Pancreas (tissue), 10 donors: Measurements from ENCODE around the gene DIAPH3. TPM values are rescaled to one million over a fixed set of nuclear protein-coding genes. Genes with fewer than 3 reads are reported as not detected.

Experiments used
- ATAC-seq, 4 donors: fragments of 200-7000 bp; cut with Tn5 transposase; one replicate each; pipeline versions ENCODE4 v1.8.0 to v1.9.1; 2020; ENCODE audit warnings: mild to moderate bottlenecking in 4 of 4, moderate library complexity in 4 of 4
- DNase-seq, 6 donors: peaks; one replicate each; pipeline ENCODE4 v3.0.0-alpha.2; 2020
- FAIRE-seq: peaks from 2 replicates; lab custom pipeline; 2012; peaks lifted over from hg19 to GRCh38; lab: Jason Lieb, UNC
- H3K27ac ChIP-seq, 4 donors: fragments of 200-600 bp; sonication (generic); 1 replicate in 3 of 4; 2 replicates in 1 of 4; pipeline versions ENCODE4 v1.5.0 to v1.8.0; 2020
- H3K27me3 ChIP-seq, 4 donors: fragments of 200-600 bp; one replicate each; pipeline ENCODE4 v1.8.0; 2021
- H3K36me3 ChIP-seq, 3 donors: fragments of 200-600 bp; sonication (generic) in 1 of 3; one replicate each; pipeline versions ENCODE4 v1.5.0 to v1.8.0; 2020 to 2021
- H3K4me1 ChIP-seq, 3 donors: fragments of 200-600 bp; one replicate each; pipeline ENCODE4 v1.8.0; 2021
- H3K4me3 ChIP-seq, 4 donors: fragments of 200-600 bp; sonication (generic) in 2 of 4; one replicate each; pipeline versions ENCODE4 v1.5.0 to v1.8.0; 2020 to 2021
- H3K9me3 ChIP-seq, 4 donors: fragments of 200-600 bp; one replicate each; pipeline ENCODE4 v1.8.0; 2021
- CTCF ChIP-seq, 4 donors: fragments of 200-600 bp; sonication (generic) in 3 of 4; IDR thresholded peaks; one replicate each; pipeline versions ENCODE4 v1.5.0 to v1.8.0; 2021; ENCODE audit warnings: antibody characterized with exemption in 4 of 4
- WGBS, 2 donors: extraction: QIAGEN DNeasy Blood & Tissue Kit; methylation state at CpG; one replicate each; pipeline ENCODE4 v1.1.7; 2013; 5-methylcytosine and 5-hydroxymethylcytosine counted together
- intact Hi-C, 3 donors: fragments of 100-400 bp; cut with DNase I; formaldehyde crosslinking; loops; one replicate each; pipeline versions ENCODE4 v1.11.1 to v1.14.2; 2022
- polyA plus RNA-seq, 2 donors: library from polyadenylated mRNA; stranded (reverse); fragments of 200-250 nt; gene quantifications; one replicate each; pipeline ENCODE4 v1.2.3, GENCODE V29; 2013
- total RNA-seq, 6 donors: library from RNA; stranded (reverse); fragmentation: NEBNext Ultra II Directional in 4 of 6; extraction: Animal tissue kit (Norgen Biotek cat#: 25700) in 4 of 6; gene quantifications; one replicate each; pipeline versions ENCODE4 v1.2.1 to v1.2.4, GENCODE V29; 2021 to 2023
- donor health status: healthy with polysubstance abuse.
- donor health status: DM: no; HTN: no; CAD: no; lungs with moderate emphysema.
- donor health status: DM: no; HTN: no; CAD: no.
- donor health status: control.
- donor health status: control.
- donor health status: Bipolar disorder and iron deficiency.
- donor health status: DM: yes; HTN: yes; CAD: no.
- donor health status: DM: no; HTN: no; CAD: no.
- donor health status: DM: no; HTN: no; CAD: no.
- donor health status: DM: yes; HTN: yes; CAD: no.

Gene DIAPH3
- total and polyA plus RNA-seq, 8 donors: 0.12 to 1.3 (median 0.42) TPM; not detected in 1

GRCh38 chr13:59691501-59692066 is 472.1 kb downstream of the DIAPH3 start:
- H3K36me3 ChIP-seq: no peaks in the 10 kb centered on the region
- no peaks in the 10 kb centered on the region for H3K27me3 ChIP-seq
- ATAC-seq: no peak
- peak; percentile 9 for FAIRE-seq
- WGBS, 2 donors: 36 to 43% methylated on average over 1 of the region's 1 CpG
- no peak for DNase-seq
- TF ChIP-seq CTCF (IDR thresholded peaks at IDR 0.05): no peak
- no peaks in the 10 kb centered on the region for H3K9me3 ChIP-seq
- no peak overlapping the region for H3K27ac ChIP-seq
- no peaks in the 10 kb centered on the region for H3K4me1 ChIP-seq
- intact Hi-C loops: loop anchor here in 1 of 3 donors (10.0 kb wide), 1 partner anchor 643 kb away; no protein-coding TSS in a partner anchor
- no peak overlapping the region for H3K4me3 ChIP-seq

GRCh38 chr13:59690857-59691500 is 472.7 kb downstream of the DIAPH3 start:
- intact Hi-C loops: loop anchor here in 1 of 3 donors (10.0 kb wide), 1 partner anchor 644 kb away; no protein-coding TSS in a partner anchor
- peak in 1 of 4 donors; percentile 29 for ATAC-seq
- DNase-seq: no peak
- no peak overlapping the region for H3K27ac ChIP-seq
- H3K36me3 ChIP-seq: no peaks in the 10 kb centered on the region
- no peaks in the 10 kb centered on the region for H3K27me3 ChIP-seq
- 100% methylated on average over 1 of the region's 1 CpG for WGBS, 2 donors
- FAIRE-seq: no peak
- TF ChIP-seq CTCF (IDR thresholded peaks at IDR 0.05): no peak
- no peak overlapping the region for H3K4me3 ChIP-seq
- H3K9me3 ChIP-seq: no peaks in the 10 kb centered on the region
- no peaks in the 10 kb centered on the region for H3K4me1 ChIP-seq

DNA sequence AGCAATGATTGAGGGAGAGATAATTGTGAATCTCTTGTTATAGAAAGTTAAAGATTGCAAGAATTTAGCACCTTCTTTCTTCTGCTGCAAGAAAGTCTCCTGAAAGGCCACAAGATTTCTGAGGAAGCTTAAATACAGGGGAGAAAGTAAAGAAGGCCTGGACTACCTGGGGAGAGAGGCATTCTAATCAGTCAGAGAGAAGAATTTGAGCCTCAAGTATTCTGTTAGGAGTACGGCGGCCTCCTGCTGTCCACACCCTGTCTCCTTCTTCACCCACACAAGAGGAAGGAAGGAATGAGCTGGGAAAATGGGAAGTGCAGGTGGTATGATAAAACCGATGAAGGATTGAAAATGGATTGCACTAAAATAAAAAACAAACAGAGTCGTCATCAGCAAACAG is 474.7 kb downstream of the DIAPH3 start:
- intact Hi-C loops: no loop called here
- ATAC-seq (no peak), DNase-seq (no peak), FAIRE-seq (no peak)
- no peaks in the 10 kb centered on the region for H3K27me3 ChIP-seq
- H3K36me3 ChIP-seq: no peaks in the 10 kb centered on the region
- no peaks in the 10 kb centered on the region for H3K9me3 ChIP-seq
- no peak overlapping the region for H3K27ac ChIP-seq
- WGBS, 2 donors: 86 to 91% methylated on average over 4 of the region's 4 CpGs
- no peaks in the 10 kb centered on the region for H3K4me1 ChIP-seq
- H3K4me3 ChIP-seq: no peak overlapping the region
- TF ChIP-seq CTCF (IDR thresholded peaks at IDR 0.05): no peak

DNA sequence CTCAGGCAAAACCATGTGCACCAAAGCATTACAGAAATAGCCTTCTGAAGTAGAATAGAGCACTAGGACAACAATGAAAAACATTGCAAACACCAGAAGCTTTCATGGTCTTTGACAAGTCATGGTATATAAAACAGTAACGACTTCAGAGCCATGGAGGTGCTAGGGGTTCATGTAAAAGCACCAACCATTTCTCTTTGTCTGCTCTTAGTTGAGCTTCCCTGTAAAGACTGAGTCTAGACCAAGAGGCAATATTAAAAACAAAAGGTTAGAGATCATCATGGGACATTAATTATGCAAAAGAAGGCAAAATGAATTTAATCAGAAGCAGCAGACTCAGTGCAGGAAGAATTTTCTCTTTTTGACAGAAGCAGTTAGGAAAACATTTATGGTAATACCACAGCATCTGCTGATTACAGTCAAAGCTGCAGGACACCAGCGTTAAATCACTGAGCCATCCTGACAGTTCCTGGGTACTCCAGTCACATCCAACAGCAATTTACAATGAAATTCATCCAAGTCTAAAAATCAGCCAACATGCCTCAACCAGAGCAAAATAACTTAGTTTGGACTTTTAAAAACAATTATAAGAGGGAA is 476.8 kb downstream of the DIAPH3 start:
- 84 to 86% methylated on average over 2 of the region's 2 CpGs for WGBS, 2 donors
- no peaks in the 10 kb centered on the region for H3K4me1 ChIP-seq
- no peak overlapping the region for H3K4me3 ChIP-seq
- DNase-seq: no peak
- H3K36me3 ChIP-seq: no peaks in the 10 kb centered on the region
- no peak for TF ChIP-seq CTCF (IDR thresholded peaks at IDR 0.05)
- no peak for FAIRE-seq
- intact Hi-C loops: no loop called here
- no peak overlapping the region for H3K27ac ChIP-seq
- no peak for ATAC-seq
- no peaks in the 10 kb centered on the region for H3K9me3 ChIP-seq
- H3K27me3 ChIP-seq: no peaks in the 10 kb centered on the region

DNA sequence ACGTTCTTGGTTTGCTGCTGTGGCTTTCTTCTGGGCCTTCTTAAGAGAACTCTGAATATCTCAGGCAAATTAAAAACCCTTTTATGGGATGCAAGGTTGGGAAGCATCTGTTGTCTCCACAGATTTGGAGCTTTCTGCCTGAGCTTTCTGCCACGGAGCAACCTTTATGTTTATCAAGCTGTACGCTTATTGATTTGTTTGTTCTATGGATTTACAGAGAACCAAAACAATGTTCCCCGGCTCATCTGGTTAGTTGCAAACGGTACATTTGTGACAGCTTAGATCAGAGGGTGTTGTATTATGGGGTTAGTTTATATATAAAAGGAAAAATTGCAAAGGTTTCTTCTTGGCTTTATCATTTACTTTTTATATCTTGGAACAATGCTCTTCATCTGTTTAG is 479.6 kb downstream of the DIAPH3 start:
- Histone ChIP-seq H3K4me3 (no peak overlapping the region), H3K27ac (no peak overlapping the region), H3K9me3 (no peaks in the 10 kb centered on the region), H3K36me3 (no peaks in the 10 kb centered on the region), H3K4me1 (no peaks in the 10 kb centered on the region), H3K27me3 (no peaks in the 10 kb centered on the region)
- no peak for TF ChIP-seq CTCF (IDR thresholded peaks at IDR 0.05)
- intact Hi-C loops: no loop called here
- WGBS, 2 donors: 34 to 41% methylated on average over 5 of the region's 5 CpGs
- ATAC-seq (no peak), FAIRE-seq (no peak), DNase-seq (no peak)
